Measurements from ENCODE around the gene CACNA1B.
"Not testable (repeated sequence)": the region's sequence is repeated elsewhere in the genome, so short reads cannot be mapped to it uniquely, and the experiment has no call there.

The CACNA1B gene

GRCh38 chr9:138120511-138121437 lies 243.2 kb downstream of the CACNA1B start:
- DNase-seq, result no peak

- DNase-seq, result no peak
Measured at GRCh38 chr9:138121438-138122050, 244.0 kb downstream of the CACNA1B start.

GRCh38 chr9:138122201-138122600 lies 244.6 kb downstream of the CACNA1B start:
- no peak for DNase-seq

- DNase-seq, result no peak
Measured at GRCh38 chr9:138122676-138123075, 245.1 kb downstream of the CACNA1B start.

GRCh38 chr9:138123086-138123485 lies 245.5 kb downstream of the CACNA1B start:
- DNase-seq, result no peak

GRCh38 chr9:138126090-138126857 lies 248.7 kb downstream of the CACNA1B start:
- peak; percentile 85 for DNase-seq

- DNase-seq, result not testable (repeated sequence)
Measured at GRCh38 chr9:138126858-138127584, 249.4 kb downstream of the CACNA1B start.

GRCh38 chr9:138128027-138128426 lies 250.4 kb downstream of the CACNA1B start:
- DNase-seq, result not testable (repeated sequence)

GRCh38 chr9:138129318-138129717 lies 251.7 kb downstream of the CACNA1B start:
- not testable (repeated sequence) for DNase-seq

GRCh38 chr9:138132946-138133705 lies 255.5 kb downstream of the CACNA1B start:
- DNase-seq, result not testable (repeated sequence)

- not testable (repeated sequence) for DNase-seq
Measured at GRCh38 chr9:138134581-138134980, 257.0 kb downstream of the CACNA1B start.

GRCh38 chr9:138139096-138139495 lies 261.5 kb downstream of the CACNA1B start:
- DNase-seq, result not testable (repeated sequence)

GRCh38 chr9:138140980-138141379 lies 263.4 kb downstream of the CACNA1B start:
- DNase-seq, result peak; percentile 38

GRCh38 chr9:138142528-138143244 lies 265.1 kb downstream of the CACNA1B start:
- not testable (repeated sequence) for DNase-seq

- not testable (repeated sequence) for DNase-seq
Measured at GRCh38 chr9:138143491-138143890, 265.9 kb downstream of the CACNA1B start.

GRCh38 chr9:138147556-138147955 lies 270.0 kb downstream of the CACNA1B start:
- peak; percentile 80 for DNase-seq

GRCh38 chr9:138149672-138150656 lies 272.4 kb downstream of the CACNA1B start:
- peak; percentile 64 for DNase-seq

- DNase-seq, result not testable (repeated sequence)
Measured at GRCh38 chr9:138155788-138156187, 278.2 kb downstream of the CACNA1B start.

GRCh38 chr9:138166793-138167192 lies 289.2 kb downstream of the CACNA1B start:
- not testable (repeated sequence) for DNase-seq

Measured in activated CD8-positive, alpha-beta memory T cell treated with anti-CD3 and anti-CD28 coated beads, Interleukin-2, amount 50 U/mL, for 48 hours (primary cell).